Stimulated activated CD8-positive, alpha-beta memory T cell treated with anti-CD3 and anti-CD28 coated beads, Interleukin-15, amount 100 ng/mL, for 4 hours (primary cell): ENCODE measurements around the gene FAM50A.

Experiments used
- DNase-seq, 2 donors: peaks; one replicate each; pipeline ENCODE4 v3.0.0-alpha.2; 2020; ENCODE audit warnings: low read depth in 2 of 2

FAM50A gene

DNA sequence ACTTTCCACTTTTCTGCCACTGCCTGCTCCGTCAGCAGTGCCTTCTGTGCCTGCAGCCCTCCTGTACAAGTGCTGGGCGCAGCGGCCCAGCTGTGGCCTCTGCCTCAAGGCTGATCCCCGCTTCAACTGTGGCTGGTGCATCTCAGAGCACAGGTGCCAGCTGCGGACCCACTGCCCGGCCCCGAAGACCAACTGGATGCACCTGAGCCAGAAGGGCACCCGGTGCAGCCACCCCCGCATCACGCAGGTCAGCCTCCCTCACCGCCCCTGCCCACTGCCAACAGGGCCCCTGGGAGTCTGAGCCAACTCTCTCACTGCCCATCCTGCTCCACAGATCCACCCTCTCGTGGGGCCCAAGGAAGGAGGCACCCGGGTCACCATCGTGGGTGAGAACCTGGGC is 21.7 kb downstream of the FAM50A start:
- no peak for DNase-seq

DNA sequence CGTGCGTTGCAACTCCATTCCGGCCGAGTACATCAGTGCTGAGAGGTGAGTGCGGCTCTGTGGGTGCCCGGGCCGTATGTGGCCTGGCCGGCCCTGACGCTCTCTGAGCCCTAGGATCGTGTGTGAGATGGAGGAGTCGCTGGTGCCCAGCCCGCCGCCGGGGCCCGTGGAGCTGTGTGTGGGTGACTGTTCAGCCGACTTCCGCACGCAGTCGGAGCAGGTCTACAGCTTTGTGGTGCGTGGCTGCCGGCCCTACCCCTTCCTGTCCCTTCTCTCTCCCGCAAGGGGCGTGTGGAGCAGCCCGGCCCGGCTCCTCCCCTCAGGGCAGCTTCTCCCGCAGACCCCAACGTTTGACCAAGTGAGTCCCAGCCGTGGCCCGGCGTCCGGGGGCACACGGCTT is 22.1 kb downstream of the FAM50A start:
- DNase-seq, result no peak

GRCh38 chrX:154466907-154467306 is 23.0 kb downstream of the FAM50A start:
- no peak for DNase-seq

GRCh38 chrX:154467556-154467955 is 23.6 kb downstream of the FAM50A start:
- DNase-seq, result no peak

DNA sequence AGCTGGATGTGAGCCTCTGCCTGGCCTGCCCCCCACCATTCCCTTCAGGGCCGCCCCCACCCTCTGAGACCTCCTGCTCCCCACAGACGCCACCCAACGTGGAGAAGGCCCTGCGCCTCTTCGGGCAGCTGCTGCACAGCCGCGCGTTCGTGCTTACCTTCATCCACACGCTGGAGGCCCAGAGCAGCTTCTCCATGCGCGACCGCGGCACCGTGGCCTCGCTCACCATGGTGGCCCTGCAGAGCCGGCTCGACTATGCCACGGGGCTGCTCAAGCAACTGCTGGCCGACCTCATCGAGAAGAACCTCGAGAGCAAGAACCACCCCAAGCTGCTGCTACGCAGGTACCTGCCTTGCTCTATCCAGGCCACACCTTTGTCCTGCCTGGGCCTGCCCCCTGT is 24.3 kb downstream of the FAM50A start:
- DNase-seq, result no peak

GRCh38 chrX:154469114-154469513 is 25.2 kb downstream of the FAM50A start:
- DNase-seq, result no peak

GRCh38 chrX:154469880-154470279 is 25.9 kb downstream of the FAM50A start:
- no peak for DNase-seq

DNA sequence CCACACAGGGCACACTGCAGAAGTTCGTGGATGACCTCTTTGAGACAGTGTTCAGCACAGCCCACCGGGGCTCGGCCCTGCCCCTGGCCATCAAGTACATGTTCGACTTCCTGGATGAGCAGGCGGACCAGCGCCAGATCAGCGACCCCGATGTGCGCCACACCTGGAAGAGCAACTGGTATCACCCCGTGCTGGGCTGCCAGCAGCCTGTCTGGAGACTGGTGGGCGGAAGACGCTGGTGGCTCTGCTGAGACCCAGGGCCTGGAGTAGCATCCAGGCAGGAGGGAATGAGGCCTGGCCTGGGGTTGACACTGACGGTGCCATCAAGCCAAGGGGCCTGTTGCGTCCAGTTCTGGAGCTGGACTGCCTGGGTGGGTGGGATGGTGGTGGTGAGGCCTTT is 26.5 kb downstream of the FAM50A start:
- DNase-seq, result no peak

DNA sequence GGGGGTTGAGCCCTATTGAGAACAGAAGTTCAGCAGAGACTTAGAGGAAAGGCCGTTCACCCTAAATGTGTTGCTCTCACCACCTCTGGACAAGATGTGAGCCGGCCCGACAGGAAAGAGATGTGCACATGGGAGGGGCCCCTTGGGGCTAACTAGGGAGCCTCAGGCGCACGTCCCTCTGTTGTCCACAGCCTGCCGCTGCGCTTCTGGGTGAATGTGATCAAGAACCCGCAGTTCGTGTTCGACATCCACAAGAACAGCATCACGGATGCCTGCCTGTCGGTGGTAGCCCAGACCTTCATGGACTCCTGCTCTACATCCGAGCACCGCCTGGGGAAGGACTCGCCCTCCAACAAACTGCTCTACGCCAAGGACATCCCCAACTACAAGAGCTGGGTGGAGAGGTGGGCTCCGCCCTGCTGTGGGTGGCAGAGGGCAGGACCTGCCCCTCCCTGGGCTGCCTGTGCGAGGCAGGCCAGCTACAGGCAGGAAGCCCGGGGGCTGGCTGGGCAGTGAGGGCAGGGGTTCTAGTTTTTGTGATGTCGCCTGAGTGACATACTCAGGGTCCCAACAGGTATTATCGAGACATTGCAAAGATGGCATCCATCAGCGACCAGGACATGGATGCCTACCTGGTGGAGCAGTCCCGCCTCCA is 27.1 kb downstream of the FAM50A start:
- DNase-seq, result no peak

GRCh38 chrX:154471839-154472684 is 28.1 kb downstream of the FAM50A start:
- DNase-seq, result no peak

GRCh38 chrX:154472685-154473632 is 29.0 kb downstream of the FAM50A start:
- no peak for DNase-seq

GRCh38 chrX:154473683-154474082 is 29.7 kb downstream of the FAM50A start:
- no peak for DNase-seq

DNA sequence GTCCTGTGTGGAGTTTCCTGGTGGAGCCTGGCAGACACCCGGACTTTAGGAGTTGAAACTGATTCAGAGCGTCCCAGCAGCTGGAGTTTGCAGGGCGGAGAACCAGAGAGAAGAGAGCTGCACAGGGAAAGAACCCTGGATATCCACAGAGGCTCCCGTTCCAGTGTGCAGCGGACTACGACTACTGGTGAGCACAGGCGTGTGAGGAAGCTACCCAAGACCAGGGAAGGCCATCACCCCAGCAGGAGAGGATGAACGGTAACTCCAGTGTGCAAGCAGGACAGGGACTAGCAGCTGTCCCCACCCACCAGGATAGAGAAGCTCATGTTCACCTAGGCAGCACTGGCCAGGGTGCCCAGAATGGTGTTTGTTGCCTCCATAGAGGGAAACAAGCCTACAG is 32.9 kb downstream of the FAM50A start:
- DNase-seq, result no peak

DNA sequence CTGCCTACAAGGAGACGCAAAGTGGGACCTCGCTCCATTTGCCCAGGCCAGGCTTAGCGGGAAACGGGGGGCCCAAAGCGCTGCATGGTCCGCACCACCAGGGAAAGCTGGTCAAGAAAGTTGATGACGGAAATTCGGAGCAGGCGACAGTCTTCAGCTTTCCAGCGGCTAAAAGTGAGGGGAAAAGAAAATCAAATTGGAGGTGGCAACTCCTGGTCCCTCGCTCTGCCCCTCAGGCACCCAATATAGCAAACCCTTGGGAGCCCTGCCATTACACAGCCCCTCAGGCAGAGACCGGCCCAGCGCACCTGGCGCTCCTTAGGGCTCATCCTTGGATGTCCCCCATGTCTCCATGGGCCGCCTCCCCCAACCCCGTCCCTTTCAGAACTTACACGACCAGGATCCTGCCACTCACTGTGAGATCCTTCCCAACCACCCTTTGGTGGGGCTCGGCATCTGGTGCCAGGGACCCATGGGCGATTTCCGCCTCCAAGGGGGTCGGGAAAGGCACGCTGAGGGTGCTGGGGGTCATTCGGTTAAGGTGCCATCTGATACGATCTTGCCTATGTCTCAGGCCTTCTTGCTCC is 34.0 kb downstream of the FAM50A start:
- DNase-seq, result no peak

DNA sequence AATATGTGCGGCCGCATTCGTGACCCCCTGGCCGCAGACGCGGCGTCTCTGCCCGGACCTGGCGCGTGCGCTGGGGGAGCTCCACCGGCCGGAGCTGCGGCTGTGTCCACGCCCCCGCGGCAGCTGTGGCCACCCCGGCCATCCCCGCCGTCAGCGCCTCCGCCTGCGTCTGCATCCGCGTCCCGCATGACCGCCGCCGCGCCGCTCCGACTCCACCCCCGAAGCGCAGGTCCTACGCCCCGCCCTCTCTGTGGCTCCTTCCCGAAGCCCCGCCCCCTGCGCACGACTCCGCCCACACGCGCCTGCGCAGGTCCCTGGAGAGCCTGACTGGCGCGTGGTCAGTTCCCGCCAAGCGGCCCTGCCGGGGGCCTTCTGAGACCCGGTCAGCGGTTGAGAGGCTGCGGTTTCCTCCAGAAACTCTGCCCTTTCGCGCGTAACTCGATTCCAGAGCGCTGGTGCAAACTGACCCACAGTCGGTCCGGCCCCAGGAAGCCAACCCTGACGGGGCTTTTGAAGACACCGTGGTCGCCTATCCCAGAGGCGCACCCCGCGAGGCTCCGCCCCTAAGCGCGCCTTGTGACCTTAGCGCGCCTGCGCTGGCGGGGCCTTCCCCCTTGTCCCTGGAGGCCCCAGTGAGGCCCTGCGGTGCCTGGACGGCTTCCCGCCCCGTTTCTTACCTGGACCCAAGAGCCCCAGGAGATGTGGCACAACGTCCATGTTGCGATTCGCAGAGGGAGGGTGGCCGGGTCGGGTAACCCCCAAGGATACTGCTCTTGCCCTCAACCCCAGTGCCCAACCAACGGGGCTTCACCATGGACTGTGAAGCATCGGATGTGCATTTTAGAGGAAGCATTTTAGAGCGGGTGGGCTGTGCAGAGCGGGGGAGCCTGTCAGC is 35.0 kb downstream of the FAM50A start, which contains the start of gene LAGE3:
TSS of gene LAGE3 (minus strand) at position 554 of the 895 bp plus-strand sequence. CDS start at position 188, 366 bp downstream.
- DNase-seq, result peak; percentile 81 to 86

GRCh38 chrX:154481195-154481594 is 37.3 kb downstream of the FAM50A start:
- no peak for DNase-seq

- no peak for DNase-seq
These were observed 38.1 kb downstream of the FAM50A start for GRCh38 chrX:154481911-154482601.

DNA sequence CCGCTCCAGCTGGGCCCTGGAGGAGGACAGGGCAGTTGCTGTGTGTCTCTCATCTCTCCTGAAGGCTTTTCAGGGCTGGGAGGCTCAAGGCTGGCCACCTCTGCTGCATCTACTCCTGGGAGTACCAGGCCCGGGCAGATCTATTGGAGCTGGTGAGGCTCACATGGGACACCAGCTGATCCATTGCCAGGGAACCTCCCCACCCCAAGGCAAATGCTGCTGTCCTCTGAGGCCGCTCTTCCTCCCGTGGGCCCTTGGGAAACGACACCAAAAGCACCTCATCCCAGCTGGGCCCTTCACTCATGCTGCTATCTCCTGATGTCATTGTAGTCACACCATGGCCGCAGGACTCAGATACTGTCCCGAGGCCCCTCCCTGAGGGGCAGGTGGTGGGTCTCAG is 38.8 kb downstream of the FAM50A start:
- DNase-seq, result no peak

GRCh38 chrX:154483325-154483724 is 39.4 kb downstream of the FAM50A start:
- no peak for DNase-seq
